Globus pallidus (tissue), 1 donor: ENCODE results near the gene DYNLL2.
"Not testable (repeated sequence)": the region's sequence is repeated elsewhere in the genome, so short reads cannot be mapped to it uniquely, and the experiment has no call there.

Source experiments
- DNase-seq: peaks from one replicate; pipeline ENCODE4 v3.0.0-alpha.2; 2015; ENCODE audit warnings: low spot score

The DYNLL2 gene

DNA sequence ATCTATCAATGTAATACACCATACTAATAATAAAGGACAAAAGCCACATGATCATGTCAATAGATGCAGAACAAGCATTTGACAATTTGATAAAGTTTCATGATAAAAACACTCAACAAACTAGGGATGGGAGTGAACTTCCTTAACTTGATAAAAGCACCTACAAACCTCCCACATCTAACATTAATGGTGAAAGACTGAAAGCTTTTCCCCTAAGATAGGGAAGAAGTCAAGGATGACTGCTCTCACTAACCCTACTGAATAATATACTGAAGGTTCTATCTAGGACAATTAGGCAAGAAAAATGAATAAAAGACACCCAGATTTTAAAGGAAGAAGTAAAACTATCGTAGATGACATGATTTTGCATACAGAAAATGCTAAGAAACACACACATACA lies 10.4 kb upstream of the DYNLL2 start:
- no peak for DNase-seq

DNA sequence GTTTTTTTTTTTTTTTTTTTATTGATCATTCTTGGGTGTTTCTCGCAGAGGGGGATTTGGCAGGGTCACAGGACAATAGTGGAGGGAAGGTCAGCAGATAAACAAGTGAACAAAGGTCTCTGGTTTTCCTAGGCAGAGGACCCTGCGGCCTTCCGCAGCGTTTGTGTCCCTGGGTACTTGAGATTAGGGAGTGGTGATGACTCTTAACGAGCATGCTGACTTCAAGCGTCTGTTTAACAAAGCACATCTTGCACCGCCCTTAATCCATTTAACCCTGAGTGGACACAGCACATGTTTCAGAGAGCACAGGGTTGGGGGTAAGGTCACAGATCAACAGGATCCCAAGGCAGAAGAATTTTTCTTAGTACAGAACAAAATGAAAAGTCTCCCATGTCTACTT lies 10.0 kb upstream of the DYNLL2 start:
- not testable (repeated sequence) for DNase-seq

DNA sequence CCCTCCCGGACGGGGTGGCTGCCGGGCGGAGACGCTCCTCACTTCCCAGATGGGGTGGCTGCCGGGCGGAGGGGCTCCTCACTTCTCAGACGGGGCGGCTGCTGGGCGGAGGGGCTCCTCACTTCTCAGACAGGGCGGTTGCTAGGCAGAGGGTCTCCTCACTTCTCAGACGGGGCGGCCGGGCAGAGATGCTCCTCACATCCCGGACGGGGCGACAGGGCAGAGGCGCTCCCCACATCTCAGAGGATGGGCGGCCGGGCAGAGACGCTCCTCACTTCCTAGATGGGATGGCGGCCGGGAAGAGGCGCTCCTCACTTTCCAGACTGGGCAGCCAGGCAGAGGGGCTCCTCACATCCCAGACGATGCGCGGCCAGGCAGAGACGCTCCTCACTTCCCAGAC lies 8.8 kb upstream of the DYNLL2 start:
- DNase-seq, result not testable (repeated sequence)

DNA sequence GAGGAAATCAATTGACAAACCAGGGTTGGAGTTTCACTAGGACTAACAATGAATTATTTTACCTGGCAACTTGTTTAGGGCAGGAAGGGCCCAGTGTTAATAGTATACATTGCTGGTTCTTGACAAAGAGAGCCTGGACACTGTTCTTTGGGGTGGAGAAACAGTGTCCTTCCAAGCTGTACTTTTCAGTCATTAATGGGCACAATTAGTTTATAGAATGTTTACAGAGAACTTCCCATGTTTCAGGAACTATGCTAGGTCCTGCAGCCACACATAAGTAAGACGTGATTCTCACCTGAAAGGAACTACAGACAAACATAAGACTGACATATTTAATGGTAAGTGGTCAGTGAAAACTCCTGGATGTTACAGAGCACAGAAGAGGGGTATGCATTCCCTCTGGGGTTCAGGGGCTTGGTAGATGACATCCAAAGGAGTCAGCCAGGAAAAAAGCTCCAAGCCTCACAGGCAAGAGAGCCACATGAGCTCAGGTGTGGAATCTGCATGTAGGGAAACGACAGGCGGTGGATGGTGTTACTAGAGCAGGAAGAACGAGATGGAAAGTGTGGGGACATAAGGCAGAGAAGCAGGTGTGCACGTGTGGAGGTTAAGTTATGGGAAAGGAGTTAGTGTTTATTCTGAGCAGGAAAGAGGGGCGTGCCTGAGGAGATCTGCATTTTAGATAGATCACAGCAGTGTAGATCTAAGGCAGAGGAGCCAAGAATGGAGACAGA lies 3.8 kb upstream of the DYNLL2 start:
- no peak for DNase-seq

DNA sequence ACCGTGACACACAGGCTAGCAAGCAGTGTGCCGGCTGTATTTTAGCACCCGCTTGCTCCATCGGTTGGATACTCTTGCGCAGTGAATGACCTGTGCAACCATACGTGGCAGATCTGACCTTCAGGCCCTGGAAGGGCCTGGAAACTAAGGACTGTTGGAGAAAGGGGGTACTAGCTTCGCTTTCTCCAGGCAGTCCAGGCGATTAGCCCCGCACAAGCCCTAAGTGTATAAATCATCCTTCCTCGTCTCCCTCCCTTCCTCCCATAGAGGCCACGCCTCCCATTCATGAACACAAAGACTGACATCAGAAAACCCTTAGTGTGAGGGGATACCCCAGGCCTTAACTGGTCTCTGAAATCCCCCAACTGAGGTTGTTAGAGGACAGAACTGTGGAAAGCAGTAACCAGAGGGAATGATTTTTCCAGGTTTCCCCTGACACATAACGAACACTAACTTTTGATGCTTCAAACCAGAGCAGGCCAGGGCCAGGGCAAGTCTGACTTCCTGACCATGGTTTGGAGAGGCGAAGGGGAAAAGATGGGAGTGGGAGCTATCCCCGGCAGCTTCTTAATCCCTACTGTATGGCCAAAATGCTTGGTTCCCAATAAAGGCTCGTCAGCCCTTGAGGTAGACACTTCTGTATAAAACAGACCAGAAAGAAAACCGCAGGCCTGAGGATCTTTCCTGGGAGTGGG lies 1.4 kb upstream of the DYNLL2 start:
- DNase-seq, result no peak

DNA sequence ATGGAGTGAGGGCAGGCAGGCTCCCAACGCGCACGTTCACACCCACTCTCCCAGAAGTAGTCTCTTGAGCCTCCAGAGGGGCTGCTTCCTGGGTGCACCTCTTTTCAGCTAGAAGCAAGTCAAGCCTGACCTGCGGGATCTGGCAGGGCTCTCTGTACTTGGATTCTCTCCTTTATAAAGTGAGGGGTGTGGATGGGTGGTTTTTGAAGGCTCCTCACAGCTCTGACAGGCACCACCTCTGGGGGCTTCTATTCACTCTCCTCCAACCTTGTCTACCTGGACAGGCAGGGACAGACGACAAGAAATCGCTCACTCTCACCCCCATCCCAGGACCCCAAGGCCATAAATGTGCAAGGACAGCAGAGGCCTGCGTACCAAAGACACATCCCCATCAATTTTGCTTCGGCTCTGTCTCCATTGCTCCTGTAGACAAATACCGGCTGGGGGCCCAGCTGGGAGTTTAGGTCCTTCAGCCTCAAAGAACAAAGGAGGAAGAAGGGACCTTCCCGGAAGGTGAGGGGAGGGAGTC lies 814 bp upstream of the DYNLL2 start:
- no peak for DNase-seq

DNA sequence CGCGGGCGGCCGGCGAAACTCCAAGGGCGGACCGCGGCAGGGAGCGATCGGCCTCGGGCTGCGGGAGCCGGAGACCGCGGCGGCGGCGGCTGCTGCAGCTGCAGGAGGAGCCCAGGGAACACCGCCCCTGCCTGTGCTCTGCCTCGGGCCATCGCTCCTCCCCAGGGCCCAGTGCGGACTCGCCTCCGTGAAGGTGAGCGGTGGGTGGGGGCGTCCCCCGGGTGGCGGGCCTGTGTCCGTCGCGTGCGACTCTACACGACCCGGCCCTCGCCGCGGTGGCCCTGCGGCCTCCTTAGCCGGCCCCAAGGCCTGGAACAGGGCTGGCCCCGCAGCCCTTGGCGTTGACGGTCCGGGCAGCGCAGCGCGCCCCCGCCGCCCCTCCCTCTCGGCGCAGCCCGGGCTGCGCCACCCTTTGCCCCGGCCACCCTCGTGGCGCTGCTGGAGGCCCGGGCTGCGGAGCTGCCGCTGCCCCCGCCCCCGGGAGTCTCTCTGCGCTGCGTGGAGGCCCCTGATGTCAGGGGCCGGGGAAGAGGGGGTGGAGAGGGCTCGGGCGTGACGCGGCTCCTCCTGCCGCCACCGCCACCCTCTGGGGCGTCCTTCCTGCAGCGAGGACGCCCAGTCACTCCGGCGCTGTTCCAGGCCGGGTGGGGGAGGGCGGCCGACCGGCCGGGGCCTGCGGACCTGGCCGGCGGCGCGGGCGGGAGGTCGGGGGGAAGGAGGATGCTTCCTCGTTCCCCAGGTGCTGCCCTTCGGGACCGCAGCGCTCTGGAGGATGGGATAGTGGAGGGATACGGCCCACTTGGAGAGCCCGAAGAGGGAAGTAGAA lies 485 bp downstream of the DYNLL2 start:
- peak; percentile 68 for DNase-seq

DNA sequence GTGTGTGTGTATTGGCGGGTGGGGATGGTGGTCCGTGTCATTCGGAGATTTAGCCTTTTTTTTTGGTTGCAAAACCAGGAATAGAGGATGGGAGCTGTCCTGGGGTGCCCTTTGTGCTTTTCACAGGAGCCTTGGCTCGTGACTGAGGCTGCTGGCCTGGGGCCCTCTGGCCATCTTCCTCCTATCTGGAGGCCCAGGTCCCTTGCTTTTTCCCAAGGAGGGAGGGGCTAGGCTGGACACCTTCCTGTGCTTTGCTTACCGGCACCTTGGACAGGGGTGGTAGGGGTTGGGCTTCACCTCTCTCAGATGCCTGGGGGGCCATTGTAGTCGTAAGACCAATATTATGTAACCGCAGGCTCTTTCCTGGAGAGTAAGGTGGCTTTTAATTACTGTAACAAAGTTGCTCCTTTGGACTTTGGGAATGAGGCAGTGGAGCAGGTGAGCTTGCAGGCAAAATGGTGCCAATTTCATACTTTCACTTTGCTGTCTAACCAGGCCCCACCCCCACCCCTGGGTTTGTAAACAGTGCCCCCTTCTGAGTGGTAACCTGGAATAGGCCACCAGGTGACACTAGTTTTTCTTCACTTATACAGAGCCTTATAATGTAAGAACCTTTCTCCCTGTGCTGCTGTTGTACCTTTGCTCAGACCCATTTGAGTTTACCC lies 1.2 kb downstream of the DYNLL2 start:
- no peak for DNase-seq

DNA sequence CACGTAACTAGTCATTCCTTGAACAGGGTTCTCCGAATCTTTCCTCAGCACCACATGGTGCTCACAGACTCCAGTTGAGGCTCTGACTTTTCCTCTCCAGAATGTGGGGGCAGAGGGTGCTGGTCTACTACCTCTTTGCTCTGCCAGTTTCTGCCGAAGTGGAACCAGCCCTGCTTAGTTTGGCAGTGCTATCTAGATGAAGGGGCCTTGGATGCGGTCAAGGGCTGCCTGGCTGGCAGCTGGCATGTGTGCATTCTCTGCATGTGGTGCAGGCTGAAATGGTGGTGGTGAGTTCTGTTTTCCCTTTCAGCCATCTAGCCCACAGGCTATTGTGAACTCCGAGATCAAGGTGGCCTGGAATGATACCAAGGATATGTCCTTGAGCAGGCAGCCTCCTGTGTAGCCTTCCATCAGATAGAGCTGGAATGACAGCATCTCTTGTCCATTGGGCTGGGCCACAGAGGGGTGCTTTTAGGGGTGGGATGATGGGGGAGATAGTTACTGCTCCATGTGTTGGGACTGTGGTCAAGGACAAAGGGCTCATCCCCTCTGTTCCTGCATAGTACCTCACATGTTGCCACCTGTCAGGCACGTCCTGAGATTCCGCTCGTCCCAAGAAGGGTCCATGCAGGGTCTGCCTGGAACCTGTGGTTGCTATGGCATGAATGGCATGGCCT lies 2.0 kb downstream of the DYNLL2 start:
- DNase-seq, result no peak

DNA sequence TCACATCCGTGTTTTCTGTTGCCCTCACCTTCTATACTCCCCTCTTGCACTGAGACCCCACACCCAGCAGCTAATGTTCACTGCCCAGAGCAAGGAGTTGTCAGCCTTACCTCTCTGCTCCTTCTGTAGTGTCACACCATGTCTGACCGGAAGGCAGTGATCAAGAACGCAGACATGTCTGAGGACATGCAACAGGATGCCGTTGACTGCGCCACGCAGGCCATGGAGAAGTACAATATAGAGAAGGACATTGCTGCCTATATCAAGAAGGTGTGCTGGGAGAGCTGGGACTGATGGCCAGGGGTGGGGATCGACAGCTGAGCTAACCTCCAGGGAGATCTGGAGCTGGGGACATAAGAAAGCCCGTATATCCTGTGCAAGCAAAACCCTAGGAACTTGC lies 3.7 kb downstream of the DYNLL2 start:
- DNase-seq, result no peak

DNA sequence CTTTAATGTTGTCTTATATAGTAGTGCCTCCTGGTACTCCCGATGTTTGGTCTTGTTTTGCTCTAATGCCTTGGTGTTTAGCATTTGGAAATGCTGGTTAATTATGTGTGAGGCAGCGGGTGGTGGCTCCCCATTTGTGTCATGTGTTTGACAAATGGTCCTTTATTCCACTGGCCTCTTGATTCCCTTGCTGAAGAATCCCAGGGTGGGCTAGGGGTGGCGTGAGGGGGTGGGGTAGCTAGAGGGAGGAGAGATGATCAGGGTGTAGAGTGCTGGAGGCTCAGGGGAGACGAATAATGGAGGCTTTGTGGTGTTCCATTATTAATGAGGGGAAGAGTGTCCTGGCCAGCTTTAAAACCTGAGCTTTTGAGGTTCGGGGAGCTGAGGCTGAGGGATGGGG lies 5.4 kb downstream of the DYNLL2 start:
- DNase-seq, result peak; percentile 61

DNA sequence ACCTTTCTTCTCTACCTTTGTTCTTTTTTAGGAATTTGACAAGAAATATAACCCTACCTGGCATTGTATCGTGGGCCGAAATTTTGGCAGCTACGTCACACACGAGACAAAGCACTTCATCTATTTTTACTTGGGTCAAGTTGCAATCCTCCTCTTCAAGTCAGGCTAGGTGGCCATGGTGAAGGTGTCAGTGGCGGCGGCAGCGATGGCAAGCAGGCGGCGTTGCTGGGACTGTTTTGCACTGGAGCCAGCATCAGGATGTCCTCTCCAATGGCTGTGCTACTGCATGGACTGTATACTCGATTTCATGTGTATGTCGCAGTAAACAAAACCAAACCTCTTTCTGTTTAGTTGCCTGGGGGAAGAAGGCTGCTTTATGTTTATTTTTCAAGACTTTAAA lies 5.9 kb downstream of the DYNLL2 start:
- DNase-seq, result no peak

DNA sequence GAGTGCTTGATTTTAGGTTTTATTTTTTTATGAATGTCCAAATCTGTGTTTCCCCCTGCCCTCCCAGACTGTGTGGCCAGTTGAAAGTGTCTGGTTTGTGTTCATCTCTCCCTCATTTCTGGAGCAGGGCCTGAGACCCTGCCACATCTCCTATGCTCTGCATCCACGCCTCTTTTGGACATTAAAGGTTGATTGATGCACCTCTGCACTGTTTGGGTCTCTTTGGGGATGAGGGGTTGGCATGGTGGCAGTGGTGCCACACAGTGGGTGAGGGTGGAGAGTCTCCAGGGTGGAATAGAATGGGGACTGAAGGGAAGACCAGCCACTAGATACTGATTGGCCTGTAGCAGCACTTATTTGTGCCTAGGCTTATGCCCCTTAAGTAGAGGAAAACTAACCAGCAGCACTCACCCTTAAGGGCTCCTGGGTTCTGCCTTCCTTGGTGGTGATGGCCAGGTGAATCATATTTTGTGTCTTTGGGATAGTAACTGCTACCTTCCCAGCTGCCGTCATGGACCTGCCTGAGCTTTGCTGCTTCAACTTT lies 7.9 kb downstream of the DYNLL2 start:
- no peak for DNase-seq

DNA sequence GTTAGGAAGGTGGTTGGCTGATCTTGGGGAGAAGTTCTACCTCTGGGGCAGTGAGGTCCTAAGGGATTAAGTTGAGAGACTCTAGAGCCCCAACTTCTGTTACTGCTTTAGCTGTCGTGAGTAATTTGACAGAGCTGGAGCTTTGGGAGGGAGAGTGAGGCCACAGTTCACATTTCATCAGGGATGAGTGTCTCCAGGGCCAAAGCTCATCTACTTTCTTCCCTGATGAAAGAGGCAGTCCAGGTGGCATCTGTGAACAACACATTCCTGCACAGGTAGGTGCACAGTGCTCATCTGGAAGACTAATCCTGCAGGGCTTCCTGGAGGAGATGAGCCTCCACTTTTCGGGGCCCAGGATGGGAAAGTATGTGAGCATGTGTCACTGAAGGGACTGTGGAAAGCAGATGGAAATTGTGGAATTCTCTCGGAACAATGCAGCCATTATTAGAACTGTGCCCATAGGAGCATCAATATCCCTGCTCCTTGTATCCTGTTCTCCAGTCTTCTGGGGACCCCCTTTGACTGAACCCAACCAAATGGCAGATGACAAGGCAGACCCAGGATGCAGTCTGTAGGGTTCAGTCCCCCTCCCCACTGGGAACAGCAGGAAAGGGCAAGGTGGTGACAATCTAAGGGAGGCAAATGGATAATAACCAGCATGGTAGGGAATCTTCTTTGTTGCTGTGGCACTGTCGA lies 9.0 kb downstream of the DYNLL2 start:
- DNase-seq, result no peak

DNA sequence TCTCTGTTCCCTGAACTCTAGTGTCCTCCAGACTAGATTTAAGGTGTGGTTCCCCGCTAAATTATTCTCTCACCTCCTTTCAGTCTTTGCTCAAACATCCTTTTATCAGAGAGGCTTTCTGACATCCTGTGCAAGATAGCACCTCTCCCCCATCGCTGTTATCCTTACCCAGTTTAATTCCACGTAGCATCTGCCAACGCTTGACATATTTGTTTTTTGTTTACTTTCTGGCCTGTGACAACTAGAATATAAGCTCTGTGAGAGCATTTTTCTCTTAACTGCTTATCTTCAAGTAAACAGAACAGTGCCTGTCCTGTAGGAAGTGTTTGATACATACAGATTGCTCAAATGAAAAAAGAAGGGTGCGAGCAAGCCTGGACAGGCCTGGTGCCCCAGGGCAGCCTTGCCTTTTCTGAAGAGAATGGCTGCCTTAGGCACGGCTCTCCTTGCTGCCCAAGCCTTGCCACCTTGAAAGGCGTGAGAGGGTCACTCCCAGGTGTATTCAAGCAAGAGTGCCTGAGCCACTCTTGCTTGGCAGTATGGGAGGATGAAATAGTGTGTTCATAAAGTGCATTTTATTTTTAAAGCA lies 9.7 kb downstream of the DYNLL2 start:
- DNase-seq, result no peak

DNA sequence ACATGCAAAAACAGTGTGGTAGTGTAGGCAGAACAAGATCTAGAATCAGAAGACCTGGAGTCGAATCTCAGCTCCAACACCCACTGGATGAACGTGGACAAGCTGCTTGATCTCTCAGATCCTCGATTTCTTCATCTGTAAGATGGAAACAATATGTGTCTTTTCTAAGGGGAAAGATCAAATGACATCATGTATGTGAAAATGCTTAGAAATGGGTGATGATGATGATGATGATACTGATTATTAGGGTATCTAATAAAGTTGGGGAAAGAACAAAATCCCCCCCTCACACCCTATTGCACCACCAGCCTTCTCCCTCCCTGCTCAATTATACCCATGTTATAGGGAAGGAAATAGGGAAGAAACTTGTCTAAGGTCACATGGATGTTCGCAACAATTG lies 10.9 kb downstream of the DYNLL2 start:
- DNase-seq, result no peak

DNA sequence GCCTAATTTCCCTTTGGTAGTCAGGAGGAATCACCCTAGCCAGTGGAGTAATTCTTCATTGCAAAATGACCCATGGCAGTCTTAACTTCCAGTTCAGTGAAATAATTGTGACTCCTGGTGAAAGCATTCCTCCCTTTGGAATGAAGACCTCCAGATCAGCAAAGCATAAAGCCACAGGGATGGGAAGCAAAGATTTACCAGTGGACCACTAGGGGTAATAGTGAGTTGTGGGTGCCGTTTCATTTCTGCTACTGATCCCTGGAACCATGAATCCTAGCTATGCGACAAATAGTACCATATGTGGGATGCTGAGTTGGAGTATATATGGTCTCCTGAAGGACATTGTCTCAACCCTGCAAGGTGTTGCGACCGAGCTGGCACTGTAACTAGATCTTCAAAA lies 13.7 kb downstream of the DYNLL2 start:
- DNase-seq, result no peak

DNA sequence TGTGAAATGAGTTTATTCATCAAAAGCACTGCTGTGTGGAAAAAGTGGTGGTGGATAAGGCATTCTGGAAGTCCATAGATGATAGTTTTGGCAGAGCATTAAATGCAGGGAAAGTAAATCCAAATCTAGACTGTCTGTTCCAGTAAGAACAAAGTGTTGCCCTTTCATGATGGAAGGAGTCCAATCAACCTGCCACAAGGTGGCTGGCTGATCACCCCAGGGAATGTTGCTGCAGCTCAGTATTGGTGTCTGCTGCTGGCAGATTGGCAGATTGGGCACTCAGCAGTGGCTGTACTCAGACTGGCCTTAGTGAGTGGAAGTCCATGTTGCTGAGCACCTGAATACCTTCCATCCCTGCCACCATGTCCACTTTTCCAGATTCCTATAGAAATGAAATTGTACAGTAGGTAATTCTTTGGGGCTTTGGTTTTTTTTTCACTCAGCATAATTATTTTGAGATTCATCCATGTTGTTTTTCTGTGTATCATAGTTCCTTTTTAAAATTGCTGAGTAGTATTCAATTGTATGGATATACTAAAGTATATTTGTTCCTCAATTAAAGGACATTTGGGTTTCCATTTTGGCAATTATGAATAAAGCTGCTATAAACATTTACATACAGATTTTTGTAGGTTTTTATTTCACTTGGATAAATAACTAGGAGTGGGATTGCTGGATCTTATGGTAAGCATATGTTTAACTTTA lies 14.3 kb downstream of the DYNLL2 start:
- DNase-seq, result no peak

DNA sequence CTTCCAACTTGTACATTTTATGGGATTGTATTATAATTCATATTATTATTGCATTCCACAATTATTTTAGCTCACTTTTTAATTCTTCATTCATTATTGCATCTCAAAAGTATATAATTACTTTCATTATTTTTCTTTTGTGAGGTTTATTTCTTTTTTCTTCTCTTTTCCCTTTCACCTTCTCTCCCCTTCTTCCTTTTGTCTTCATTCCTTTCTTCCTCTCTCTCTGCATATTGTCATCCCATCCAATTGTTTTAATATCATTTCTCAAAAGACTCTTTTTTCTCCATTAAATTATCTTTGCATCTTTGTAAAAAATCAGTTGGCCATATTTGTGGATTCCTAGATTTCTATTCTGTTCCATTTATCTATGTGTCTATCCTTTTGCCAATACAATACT lies 17.3 kb downstream of the DYNLL2 start:
- DNase-seq, result no peak

DNA sequence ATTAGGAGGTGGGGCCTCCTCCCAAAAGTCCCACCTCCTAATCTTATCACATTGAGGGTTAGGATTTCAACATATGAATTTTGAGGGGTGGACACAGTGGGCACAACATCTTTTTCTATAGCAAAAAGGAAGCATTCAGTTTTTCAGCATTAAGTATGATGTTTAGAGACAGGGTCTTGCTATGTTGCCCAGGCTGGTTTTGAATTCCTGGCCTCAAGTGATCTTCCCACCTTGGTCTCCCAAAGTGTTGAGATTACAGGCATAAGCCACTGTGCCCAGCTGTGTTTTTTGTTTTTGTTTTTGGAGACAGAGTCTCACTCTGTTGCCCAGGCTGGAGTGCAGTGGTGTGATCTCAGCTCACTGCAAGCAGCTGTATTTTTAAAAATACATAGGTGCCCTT lies 18.7 kb downstream of the DYNLL2 start:
- not testable (repeated sequence) for DNase-seq
